NCI-H1092 treated with DMSO at 0.1 percent for 48 hours (cell line): Measurements from ENCODE around the gene HMGB1.
"Not testable (repeated sequence)": the region's sequence is repeated elsewhere in the genome, so short reads cannot be mapped to it uniquely, and the experiment has no call there.

Source experiments
- DNase-seq: peaks from one replicate; lab custom pipeline; 2025; lab: John Stamatoyannopoulos, UW

The HMGB1 gene

GRCh38 chr13:30466358-30466714 lies 600 bp upstream of the HMGB1 start:
- DNase-seq, result peak; percentile 23

GRCh38 chr13:30465343-30465592 lies 468 bp downstream of the HMGB1 start:
- no peak for DNase-seq

GRCh38 chr13:30464496-30465342 lies 1.0 kb downstream of the HMGB1 start:
- DNase-seq, result peak; percentile 66

- DNase-seq, result peak; percentile 52
Measured at GRCh38 chr13:30463787-30464495, 1.8 kb downstream of the HMGB1 start.

- DNase-seq, result not testable (repeated sequence)
Measured at GRCh38 chr13:30461279-30462066, 4.3 kb downstream of the HMGB1 start.

GRCh38 chr13:30457306-30457891 lies 8.3 kb downstream of the HMGB1 start:
- DNase-seq, result no peak

- DNase-seq, result no peak
Measured at GRCh38 chr13:30456290-30456689, 9.4 kb downstream of the HMGB1 start.

- no peak for DNase-seq
Measured at GRCh38 chr13:30454991-30455390, 10.7 kb downstream of the HMGB1 start.

GRCh38 chr13:30453727-30454126 lies 12.0 kb downstream of the HMGB1 start:
- no peak for DNase-seq

- not testable (repeated sequence) for DNase-seq
Measured at GRCh38 chr13:30451476-30451875, 14.3 kb downstream of the HMGB1 start.

- no peak for DNase-seq
Measured at GRCh38 chr13:30450066-30450465, 15.7 kb downstream of the HMGB1 start.

GRCh38 chr13:30448441-30448840 lies 17.3 kb downstream of the HMGB1 start:
- no peak for DNase-seq

GRCh38 chr13:30446126-30446500 lies 19.6 kb downstream of the HMGB1 start:
- DNase-seq, result peak; percentile 61

- DNase-seq, result no peak
Measured at GRCh38 chr13:30443957-30444404, 21.8 kb downstream of the HMGB1 start.

GRCh38 chr13:30443491-30443890 lies 22.2 kb downstream of the HMGB1 start:
- DNase-seq, result not testable (repeated sequence)

- no peak for DNase-seq
Measured at GRCh38 chr13:30442926-30443325, 22.8 kb downstream of the HMGB1 start.

GRCh38 chr13:30440910-30441703 lies 24.6 kb downstream of the HMGB1 start:
- DNase-seq, result no peak

- no peak for DNase-seq
Measured at GRCh38 chr13:30438286-30438685, 27.4 kb downstream of the HMGB1 start.

- DNase-seq, result no peak
Measured at GRCh38 chr13:30437177-30437576, 28.6 kb downstream of the HMGB1 start.

GRCh38 chr13:30435911-30436451 lies 29.8 kb downstream of the HMGB1 start:
- DNase-seq, result no peak

- no peak for DNase-seq
Measured at GRCh38 chr13:30431269-30431940, 34.3 kb downstream of the HMGB1 start.
